ENCODE measurements around the gene SFRP5.

- TF ChIP-seq CTCF (IDR thresholded peaks at IDR 0.05), result no peak
- no peak for TF ChIP-seq POLR2A (IDR thresholded peaks at IDR 0.05)
Measured at GRCh38 chr10:97777143-97777542, 5.3 kb upstream of the SFRP5 start.

Data from uterus (tissue), 2 donors.